Spleen (tissue), 7 donors: ENCODE measurements around the gene ATP5ME.

Source experiments
- POLR2A ChIP-seq, 3 donors: fragments of 450-650 bp; IDR thresholded peaks; one replicate each; pipeline ENCODE4 v1.5.1; 2017; ENCODE audit warnings: antibody characterized with exemption in 3 of 3, mild to moderate bottlenecking in 1 of 3
- POLR2AphosphoS5 ChIP-seq, 3 donors: sonication (generic); formaldehyde crosslinking; IDR thresholded peaks; one replicate each; pipeline ENCODE4 v1.5.1; 2017; ENCODE audit warnings: antibody characterized with exemption in 3 of 3
- TF ChIP-seq, protein P1 (sequence below), 11 experiments: fragments of 200-600 bp in 7 of 11; fragments of 450-650 bp in 4 of 11; sonication (generic) in 4 of 11; IDR thresholded peaks in 8 of 11; conservative IDR thresholded peaks in 3 of 11; 1 replicate in 7 of 11; 2 replicates in 4 of 11; pipeline versions ENCODE4 v1.4.0 to v1.8.0; 2016 to 2021; ENCODE audit warnings: antibody characterized with exemption in 11 of 11, inconsistent platforms in 4 of 11, mild to moderate bottlenecking in 1 of 11
- donor health status: DM: no; HTN: no; CAD: no; lungs with moderate emphysema.
- donor health status: DM: no; HTN: no; CAD: no.
- donor health status: DM: no; HTN: no; CAD: no.

DNA sequence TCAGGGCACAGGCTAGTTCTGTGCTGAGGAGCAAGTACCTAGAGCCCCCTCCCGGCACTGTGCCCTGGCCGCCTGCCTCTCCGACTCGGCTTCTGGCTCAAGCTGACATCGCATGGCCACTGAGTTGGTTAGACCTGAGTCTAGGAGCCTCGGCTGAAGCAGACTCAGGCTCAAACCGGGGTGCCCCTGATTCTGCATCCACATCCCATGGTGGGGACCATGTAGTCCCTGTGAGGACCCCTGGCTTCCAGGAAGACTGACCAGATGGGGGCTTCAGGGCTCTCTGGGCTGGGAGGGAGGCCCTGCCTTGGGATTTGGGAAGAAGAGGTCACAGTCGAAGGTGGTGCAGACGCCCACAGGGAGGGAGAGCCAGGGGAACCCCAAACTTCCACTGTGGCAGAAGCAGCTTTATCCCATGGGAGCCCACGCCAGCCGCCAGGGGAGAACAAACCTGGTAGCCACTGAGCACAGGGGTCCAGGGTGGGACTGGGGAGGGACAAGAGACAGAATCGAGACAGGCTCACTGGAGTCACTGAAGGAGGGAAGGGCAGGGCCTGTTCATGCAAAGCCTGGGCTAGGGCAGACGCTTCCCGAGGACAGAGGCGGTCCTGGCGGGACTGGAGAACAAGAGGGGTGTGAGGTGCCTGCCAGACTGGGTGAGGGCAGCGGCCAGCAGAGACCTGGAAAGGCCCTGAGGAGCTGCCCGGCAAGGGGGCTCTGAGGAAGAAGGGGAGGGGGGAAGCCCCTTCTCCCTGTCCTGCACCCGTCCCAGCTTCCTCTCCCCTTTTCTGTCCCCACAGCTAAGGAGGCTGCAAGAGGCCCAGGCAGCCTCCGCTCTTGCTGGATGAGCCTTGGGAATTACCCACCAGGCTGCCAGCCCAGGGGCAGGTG, 47.6 kb downstream of the ATP5ME start:
- TF ChIP-seq, protein P1, sequence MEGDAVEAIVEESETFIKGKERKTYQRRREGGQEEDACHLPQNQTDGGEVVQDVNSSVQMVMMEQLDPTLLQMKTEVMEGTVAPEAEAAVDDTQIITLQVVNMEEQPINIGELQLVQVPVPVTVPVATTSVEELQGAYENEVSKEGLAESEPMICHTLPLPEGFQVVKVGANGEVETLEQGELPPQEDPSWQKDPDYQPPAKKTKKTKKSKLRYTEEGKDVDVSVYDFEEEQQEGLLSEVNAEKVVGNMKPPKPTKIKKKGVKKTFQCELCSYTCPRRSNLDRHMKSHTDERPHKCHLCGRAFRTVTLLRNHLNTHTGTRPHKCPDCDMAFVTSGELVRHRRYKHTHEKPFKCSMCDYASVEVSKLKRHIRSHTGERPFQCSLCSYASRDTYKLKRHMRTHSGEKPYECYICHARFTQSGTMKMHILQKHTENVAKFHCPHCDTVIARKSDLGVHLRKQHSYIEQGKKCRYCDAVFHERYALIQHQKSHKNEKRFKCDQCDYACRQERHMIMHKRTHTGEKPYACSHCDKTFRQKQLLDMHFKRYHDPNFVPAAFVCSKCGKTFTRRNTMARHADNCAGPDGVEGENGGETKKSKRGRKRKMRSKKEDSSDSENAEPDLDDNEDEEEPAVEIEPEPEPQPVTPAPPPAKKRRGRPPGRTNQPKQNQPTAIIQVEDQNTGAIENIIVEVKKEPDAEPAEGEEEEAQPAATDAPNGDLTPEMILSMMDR (IDR thresholded peaks at IDR 0.05 in 8 of 11, conservative IDR thresholded peaks at IDR 0.05 in 3 of 11): no peak
- TF ChIP-seq POLR2AphosphoS5 (IDR thresholded peaks at IDR 0.05) (no peak), POLR2A (IDR thresholded peaks at IDR 0.05) (no peak)
